HepG2 (cell line): ENCODE data around the gene RAB43. TPM values are rescaled to one million over a fixed set of nuclear protein-coding genes. Genes with fewer than 3 reads are reported as not detected.

ENCODE experiments used
- ARHGAP35 ChIP-seq: sonication (generic); formaldehyde crosslinking; IDR thresholded peaks from 2 replicates; pipeline ENCODE4 v1.9.0; 2022; ENCODE audit warnings: mild to moderate bottlenecking, inconsistent platforms, moderate library complexity, missing genetic modification reagents, borderline replicate concordance
- CHD4 ChIP-seq: fragments of 200-600 bp; sonication (generic); IDR thresholded peaks from 2 replicates; pipeline ENCODE4 v1.7.0; 2017; ENCODE audit warnings: mild to moderate bottlenecking, low read length, borderline replicate concordance
- GTF3A ChIP-seq: sonication (generic); formaldehyde crosslinking; conservative IDR thresholded peaks from 2 replicates; pipeline ENCODE4 v1.4.0; 2020; ENCODE audit warnings: mild to moderate bottlenecking, missing genetic modification reagents
- HCFC1 ChIP-seq: fragments of 150-350 bp; IDR thresholded peaks from 2 replicates; pipeline ENCODE4 v1.6.1; 2014; ENCODE audit warnings: low read depth, low read length
- KLF12 ChIP-seq: sonication (generic); formaldehyde crosslinking; IDR thresholded peaks from 2 replicates; pipeline ENCODE4 v1.4.0; 2020; ENCODE audit warnings: missing genetic modification reagents, borderline replicate concordance
- POLR2AphosphoS5 ChIP-seq: IDR thresholded peaks from 2 replicates; pipeline ENCODE4 v1.6.1; 2012; ENCODE audit warnings: low read depth, low read length
- POLR2G ChIP-seq: fragments of 200-400 bp; formaldehyde crosslinking; IDR thresholded peaks from 2 replicates; pipeline ENCODE4 v1.6.1; 2018; ENCODE audit warnings: mild to moderate bottlenecking, low read depth, low read length, moderate library complexity
- RORA ChIP-seq: sonication (generic); formaldehyde crosslinking; IDR thresholded peaks from 2 replicates; pipeline ENCODE4 v1.5.0; 2020; ENCODE audit warnings: mild to moderate bottlenecking, missing genetic modification reagents, moderate library complexity
- ZKSCAN5 ChIP-seq: sonication (generic); formaldehyde crosslinking; IDR thresholded peaks from 2 replicates; pipeline ENCODE4 v1.5.1; 2020; ENCODE audit warnings: mild to moderate bottlenecking, missing genetic modification reagents
- ZMYM2 ChIP-seq: sonication (generic); formaldehyde crosslinking; IDR thresholded peaks from 2 replicates; pipeline ENCODE4 v1.8.0; 2022; ENCODE audit warnings: mild to moderate bottlenecking, missing genetic modification reagents
- ZNF382 ChIP-seq: sonication (generic); formaldehyde crosslinking; IDR thresholded peaks from 2 replicates; pipeline ENCODE4 v1.5.0; 2020; ENCODE audit warnings: missing genetic modification reagents, mild to moderate bottlenecking, borderline replicate concordance
- ZNF460 ChIP-seq: sonication (generic); formaldehyde crosslinking; IDR thresholded peaks from 2 replicates; pipeline ENCODE4 v1.5.1; 2020; ENCODE audit warnings: missing genetic modification reagents, mild to moderate bottlenecking, borderline replicate concordance
- ZNF530 ChIP-seq: sonication (generic); formaldehyde crosslinking; IDR thresholded peaks from 2 replicates; pipeline ENCODE4 v1.5.0; 2020; ENCODE audit warnings: low read depth, mild to moderate bottlenecking, missing genetic modification reagents
- ZNF550 ChIP-seq: sonication (generic); formaldehyde crosslinking; IDR thresholded peaks from 2 replicates; pipeline ENCODE4 v1.4.0; 2020; ENCODE audit warnings: mild to moderate bottlenecking, missing genetic modification reagents, borderline replicate concordance
- ZNF619 ChIP-seq: sonication (generic); formaldehyde crosslinking; IDR thresholded peaks from 2 replicates; pipeline ENCODE4 v1.4.0; 2020; ENCODE audit warnings: mild to moderate bottlenecking, missing genetic modification reagents
- ZNF75D ChIP-seq: sonication (generic); formaldehyde crosslinking; IDR thresholded peaks from 2 replicates; pipeline ENCODE4 v1.8.1; 2023; ENCODE audit warnings: missing genetic modification reagents, mild to moderate bottlenecking, borderline replicate concordance
- polyA plus RNA-seq, 8 experiments: library from polyadenylated mRNA; depleted of rRNA in 3 of 8; stranded (reverse) in 7 of 8; unstranded in 1 of 8; fragments of >200 nt; fragmentation: Illumina TruSeq in 4 of 8; extraction: Trizol in 4 of 8; gene quantifications; 2 replicates each; pipeline versions ENCODE4 v1.2.1 to v1.2.3, GENCODE V29; 2011 to 2016; ENCODE audit warnings: low read depth in 4 of 8, missing spikeins in 1 of 8, mixed read lengths in 1 of 8; ENCODE audit not compliant: insufficient read depth in 1 of 8
- total RNA-seq, 5 experiments: library from RNA; depleted of rRNA; stranded (reverse); fragments of >200 nt; fragmentation: Illumina TruSeq; extraction: Trizol; gene quantifications; 2 replicates each; pipeline ENCODE4 v1.2.3, GENCODE V29; 2016; ENCODE audit warnings: low read depth in 1 of 5
- TF ChIP-seq, protein P1 (sequence below): sonication (generic); formaldehyde crosslinking; IDR thresholded peaks from 2 replicates; pipeline ENCODE4 v1.9.0; 2021; ENCODE audit warnings: missing genetic modification reagents, mild to moderate bottlenecking, borderline replicate concordance
- TF ChIP-seq, protein P2 (sequence below): sonication (generic); formaldehyde crosslinking; IDR thresholded peaks from 2 replicates; pipeline ENCODE4 v1.4.0; 2020; ENCODE audit warnings: mild to moderate bottlenecking, missing genetic modification reagents
- TF ChIP-seq, protein P3 (sequence below): IDR thresholded peaks from 2 replicates; pipeline ENCODE4 v1.6.1; 2016; ENCODE audit warnings: low read depth, control low read depth
- TF ChIP-seq, protein P4 (sequence below): IDR thresholded peaks from 2 replicates; pipeline ENCODE4 v1.6.1; 2016; ENCODE audit warnings: missing biosample characterization, missing genetic modification reagents, low read depth
- TF ChIP-seq, protein P5 (sequence below): sonication (generic); formaldehyde crosslinking; IDR thresholded peaks from 2 replicates; pipeline ENCODE4 v1.8.0; 2022; ENCODE audit warnings: mild to moderate bottlenecking, missing genetic modification reagents, moderate library complexity
- TF ChIP-seq, protein P6 (sequence below): sonication (generic); formaldehyde crosslinking; IDR thresholded peaks from 2 replicates; pipeline ENCODE4 v1.4.0; 2020; ENCODE audit warnings: mild to moderate bottlenecking, low read depth, missing genetic modification reagents

Gene RAB43
- total and polyA plus RNA-seq, 2 of the 13 experiments (the other 11 are each of a cell fraction or from before 2014, with no cell fraction given): 11.8 to 18.4 TPM

DNA sequence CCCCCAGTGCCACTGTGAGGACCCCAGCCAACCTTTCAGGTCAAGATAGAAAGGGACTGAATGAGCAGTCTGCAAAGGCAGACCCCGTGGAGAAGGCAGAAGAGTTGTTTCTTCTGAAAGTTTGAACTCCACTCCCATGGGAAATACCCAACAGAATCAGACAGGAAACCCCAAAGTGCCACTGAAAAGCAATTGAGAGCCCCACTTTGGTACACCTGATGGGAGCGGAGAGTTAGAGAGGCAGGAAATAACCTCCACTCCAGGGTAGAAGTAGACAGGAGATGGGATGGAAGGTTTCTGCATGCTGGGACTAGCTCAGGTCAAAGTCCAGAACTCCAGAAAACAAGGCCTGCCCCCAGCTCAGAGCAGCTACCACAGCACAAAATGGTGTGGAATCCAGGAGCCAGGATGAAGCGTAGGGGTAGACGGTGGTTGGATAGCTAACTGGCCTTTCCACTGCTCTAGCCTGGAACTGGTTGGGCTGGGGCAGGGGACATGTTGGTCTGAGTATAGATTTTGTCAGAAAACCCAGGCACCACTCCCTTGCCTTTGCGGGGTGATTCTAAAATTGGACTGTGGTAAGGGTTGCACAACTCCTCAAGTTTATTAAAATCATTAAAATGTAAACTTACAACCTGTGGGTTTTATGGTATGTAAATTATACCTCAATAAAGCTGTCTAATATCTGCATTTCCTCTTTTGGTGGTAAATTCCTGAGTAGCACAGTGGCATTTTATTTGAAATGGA is 1.9 kb upstream of the RAB43 start (continued):
- TF ChIP-seq, protein P1, sequence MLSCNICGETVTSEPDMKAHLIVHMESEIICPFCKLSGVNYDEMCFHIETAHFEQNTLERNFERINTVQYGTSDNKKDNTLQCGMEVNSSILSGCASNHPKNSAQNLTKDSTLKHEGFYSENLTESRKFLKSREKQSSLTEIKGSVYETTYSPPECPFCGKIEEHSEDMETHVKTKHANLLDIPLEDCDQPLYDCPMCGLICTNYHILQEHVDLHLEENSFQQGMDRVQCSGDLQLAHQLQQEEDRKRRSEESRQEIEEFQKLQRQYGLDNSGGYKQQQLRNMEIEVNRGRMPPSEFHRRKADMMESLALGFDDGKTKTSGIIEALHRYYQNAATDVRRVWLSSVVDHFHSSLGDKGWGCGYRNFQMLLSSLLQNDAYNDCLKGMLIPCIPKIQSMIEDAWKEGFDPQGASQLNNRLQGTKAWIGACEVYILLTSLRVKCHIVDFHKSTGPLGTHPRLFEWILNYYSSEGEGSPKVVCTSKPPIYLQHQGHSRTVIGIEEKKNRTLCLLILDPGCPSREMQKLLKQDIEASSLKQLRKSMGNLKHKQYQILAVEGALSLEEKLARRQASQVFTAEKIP (CRISPR knock-in tag): no peak
- TF ChIP-seq ZNF530 (no peak), RORA (CRISPR knock-in tag) (no peak), ARHGAP35 (no peak), KLF12 (CRISPR knock-in tag) (no peak), CHD4 (no peak), POLR2G (peak; percentile 74), POLR2AphosphoS5 (peak; percentile 71), ZNF75D (no peak), ZNF460 (CRISPR knock-in tag) (no peak), ZKSCAN5 (CRISPR knock-in tag) (no peak; the same call in 1 of the 2 replicates), ZNF619 (CRISPR knock-in tag) (no peak), HCFC1 (no peak), ZNF550 (CRISPR knock-in tag) (no peak), ZMYM2 (CRISPR knock-in tag) (no peak), GTF3A (CRISPR knock-in tag) (no peak), ZNF382 (CRISPR knock-in tag) (no peak)
- TF ChIP-seq, protein P2, sequence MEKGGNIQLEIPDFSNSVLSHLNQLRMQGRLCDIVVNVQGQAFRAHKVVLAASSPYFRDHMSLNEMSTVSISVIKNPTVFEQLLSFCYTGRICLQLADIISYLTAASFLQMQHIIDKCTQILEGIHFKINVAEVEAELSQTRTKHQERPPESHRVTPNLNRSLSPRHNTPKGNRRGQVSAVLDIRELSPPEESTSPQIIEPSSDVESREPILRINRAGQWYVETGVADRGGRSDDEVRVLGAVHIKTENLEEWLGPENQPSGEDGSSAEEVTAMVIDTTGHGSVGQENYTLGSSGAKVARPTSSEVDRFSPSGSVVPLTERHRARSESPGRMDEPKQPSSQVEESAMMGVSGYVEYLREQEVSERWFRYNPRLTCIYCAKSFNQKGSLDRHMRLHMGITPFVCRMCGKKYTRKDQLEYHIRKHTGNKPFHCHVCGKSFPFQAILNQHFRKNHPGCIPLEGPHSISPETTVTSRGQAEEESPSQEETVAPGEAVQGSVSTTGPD (CRISPR knock-in tag): no peak
- TF ChIP-seq, protein P3, sequence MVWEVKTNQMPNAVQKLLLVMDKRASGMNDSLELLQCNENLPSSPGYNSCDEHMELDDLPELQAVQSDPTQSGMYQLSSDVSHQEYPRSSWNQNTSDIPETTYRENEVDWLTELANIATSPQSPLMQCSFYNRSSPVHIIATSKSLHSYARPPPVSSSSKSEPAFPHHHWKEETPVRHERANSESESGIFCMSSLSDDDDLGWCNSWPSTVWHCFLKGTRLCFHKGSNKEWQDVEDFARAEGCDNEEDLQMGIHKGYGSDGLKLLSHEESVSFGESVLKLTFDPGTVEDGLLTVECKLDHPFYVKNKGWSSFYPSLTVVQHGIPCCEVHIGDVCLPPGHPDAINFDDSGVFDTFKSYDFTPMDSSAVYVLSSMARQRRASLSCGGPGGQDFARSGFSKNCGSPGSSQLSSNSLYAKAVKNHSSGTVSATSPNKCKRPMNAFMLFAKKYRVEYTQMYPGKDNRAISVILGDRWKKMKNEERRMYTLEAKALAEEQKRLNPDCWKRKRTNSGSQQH (CRISPR knock-in tag): no peak
- TF ChIP-seq, protein P4, sequence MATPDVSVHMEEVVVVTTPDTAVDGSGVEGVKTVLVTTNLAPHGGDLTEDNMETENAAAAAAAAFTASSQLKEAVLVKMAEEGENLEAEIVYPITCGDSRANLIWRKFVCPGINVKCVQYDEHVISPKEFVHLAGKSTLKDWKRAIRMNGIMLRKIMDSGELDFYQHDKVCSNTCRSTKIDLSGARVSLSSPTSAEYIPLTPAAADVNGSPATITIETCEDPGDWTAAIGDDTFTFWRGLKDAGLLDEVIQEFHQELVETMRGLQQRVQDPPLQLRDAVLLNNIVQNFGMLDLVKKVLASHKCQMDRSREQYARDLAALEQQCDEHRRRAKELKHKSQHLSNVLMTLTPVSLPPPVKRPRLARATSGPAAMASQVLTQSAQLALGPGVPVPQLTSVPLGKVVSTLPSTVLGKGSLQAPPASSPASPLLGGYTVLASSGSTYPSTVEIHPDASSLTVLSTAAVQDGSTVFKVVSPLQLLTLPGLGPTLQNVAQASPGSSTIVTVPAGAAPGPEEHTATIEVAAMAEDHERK (CRISPR knock-in tag): no peak
- TF ChIP-seq, protein P5, sequence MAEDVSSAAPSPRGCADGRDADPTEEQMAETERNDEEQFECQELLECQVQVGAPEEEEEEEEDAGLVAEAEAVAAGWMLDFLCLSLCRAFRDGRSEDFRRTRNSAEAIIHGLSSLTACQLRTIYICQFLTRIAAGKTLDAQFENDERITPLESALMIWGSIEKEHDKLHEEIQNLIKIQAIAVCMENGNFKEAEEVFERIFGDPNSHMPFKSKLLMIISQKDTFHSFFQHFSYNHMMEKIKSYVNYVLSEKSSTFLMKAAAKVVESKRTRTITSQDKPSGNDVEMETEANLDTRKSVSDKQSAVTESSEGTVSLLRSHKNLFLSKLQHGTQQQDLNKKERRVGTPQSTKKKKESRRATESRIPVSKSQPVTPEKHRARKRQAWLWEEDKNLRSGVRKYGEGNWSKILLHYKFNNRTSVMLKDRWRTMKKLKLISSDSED (CRISPR knock-in tag): no peak
- TF ChIP-seq, protein P6, sequence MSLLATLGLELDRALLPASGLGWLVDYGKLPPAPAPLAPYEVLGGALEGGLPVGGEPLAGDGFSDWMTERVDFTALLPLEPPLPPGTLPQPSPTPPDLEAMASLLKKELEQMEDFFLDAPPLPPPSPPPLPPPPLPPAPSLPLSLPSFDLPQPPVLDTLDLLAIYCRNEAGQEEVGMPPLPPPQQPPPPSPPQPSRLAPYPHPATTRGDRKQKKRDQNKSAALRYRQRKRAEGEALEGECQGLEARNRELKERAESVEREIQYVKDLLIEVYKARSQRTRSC (CRISPR knock-in tag): no peak
